ENCODE measurements around the gene RHEB.

Gene RHEB

DNA sequence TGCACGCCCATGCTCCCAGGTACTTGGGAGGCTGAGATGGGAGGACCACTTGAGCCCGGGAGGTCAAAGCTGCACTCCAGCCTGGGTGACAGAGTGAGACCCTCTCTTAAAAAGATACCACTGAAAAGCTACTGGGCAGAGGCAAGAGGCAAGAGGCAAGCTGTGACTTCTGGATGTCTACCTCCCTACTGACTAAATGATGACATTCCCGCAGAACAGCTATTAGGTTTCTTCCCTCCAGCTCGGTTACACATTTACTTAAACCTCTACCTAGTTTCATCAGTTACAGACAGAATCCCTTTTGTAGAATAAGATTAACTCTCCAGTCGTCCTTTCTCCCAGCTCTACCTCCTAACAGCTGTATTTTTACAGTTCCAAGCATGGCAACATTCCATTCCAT, 21.2 kb downstream of the RHEB start:
- no peak for DNase-seq
- H3K4me3 ChIP-seq (ENCODE audit: low read depth, low read length) = no peak overlapping the region
- H3K27me3 ChIP-seq (replicated peaks) = no peaks in the 10 kb centered on the region
- in situ Hi-C loops (cut with HindIII; ENCODE audit: low pct_ligation_motif_present, low sequenced_read_pairs) = no loop called here
- H3K27ac ChIP-seq = no peak overlapping the region
- no peaks in the 10 kb centered on the region for H3K36me3 ChIP-seq (replicated peaks)
- TF ChIP-seq, protein P1, sequence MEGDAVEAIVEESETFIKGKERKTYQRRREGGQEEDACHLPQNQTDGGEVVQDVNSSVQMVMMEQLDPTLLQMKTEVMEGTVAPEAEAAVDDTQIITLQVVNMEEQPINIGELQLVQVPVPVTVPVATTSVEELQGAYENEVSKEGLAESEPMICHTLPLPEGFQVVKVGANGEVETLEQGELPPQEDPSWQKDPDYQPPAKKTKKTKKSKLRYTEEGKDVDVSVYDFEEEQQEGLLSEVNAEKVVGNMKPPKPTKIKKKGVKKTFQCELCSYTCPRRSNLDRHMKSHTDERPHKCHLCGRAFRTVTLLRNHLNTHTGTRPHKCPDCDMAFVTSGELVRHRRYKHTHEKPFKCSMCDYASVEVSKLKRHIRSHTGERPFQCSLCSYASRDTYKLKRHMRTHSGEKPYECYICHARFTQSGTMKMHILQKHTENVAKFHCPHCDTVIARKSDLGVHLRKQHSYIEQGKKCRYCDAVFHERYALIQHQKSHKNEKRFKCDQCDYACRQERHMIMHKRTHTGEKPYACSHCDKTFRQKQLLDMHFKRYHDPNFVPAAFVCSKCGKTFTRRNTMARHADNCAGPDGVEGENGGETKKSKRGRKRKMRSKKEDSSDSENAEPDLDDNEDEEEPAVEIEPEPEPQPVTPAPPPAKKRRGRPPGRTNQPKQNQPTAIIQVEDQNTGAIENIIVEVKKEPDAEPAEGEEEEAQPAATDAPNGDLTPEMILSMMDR (IDR thresholded peaks at IDR 0.05; ENCODE audit: low read depth, low read length, missing control alignments) = no peak

DNA sequence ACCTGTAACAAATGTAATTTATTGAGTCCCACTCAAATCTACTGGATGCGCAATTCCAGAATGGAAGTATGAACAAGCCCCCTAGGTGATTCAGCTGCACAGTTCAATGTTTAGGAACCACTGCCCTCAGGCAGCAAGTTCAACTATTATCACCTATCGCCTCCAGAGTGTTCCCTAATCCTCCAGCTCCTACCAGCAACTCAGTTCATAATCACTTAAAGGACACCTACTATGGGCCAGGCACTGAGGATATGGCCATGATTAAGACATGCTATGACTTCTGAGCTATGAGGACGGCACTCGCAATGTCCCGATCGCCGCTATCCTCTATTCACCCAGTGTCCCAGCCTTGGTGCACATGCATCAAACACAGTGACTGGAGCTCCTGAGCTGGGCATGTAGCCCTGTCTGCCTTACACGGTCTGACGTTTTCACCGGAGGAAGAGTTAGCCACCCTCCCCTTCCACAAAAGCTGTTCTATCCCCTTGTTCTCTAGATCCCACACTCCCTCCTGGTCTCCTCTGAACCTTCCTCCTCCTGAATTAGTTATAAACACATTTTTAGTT, 22.3 kb downstream of the RHEB start:
- TF ChIP-seq, protein P1 (IDR thresholded peaks at IDR 0.05; ENCODE audit: low read depth, low read length, missing control alignments) = no peak
- in situ Hi-C loops (cut with HindIII; ENCODE audit: low pct_ligation_motif_present, low sequenced_read_pairs) = no loop called here
- no peaks in the 10 kb centered on the region for H3K36me3 ChIP-seq (replicated peaks)
- no peak for DNase-seq
- no peak overlapping the region for H3K4me3 ChIP-seq (ENCODE audit: low read depth, low read length)
- H3K27ac ChIP-seq = no peak overlapping the region
- no peaks in the 10 kb centered on the region for H3K27me3 ChIP-seq (replicated peaks)

DNA sequence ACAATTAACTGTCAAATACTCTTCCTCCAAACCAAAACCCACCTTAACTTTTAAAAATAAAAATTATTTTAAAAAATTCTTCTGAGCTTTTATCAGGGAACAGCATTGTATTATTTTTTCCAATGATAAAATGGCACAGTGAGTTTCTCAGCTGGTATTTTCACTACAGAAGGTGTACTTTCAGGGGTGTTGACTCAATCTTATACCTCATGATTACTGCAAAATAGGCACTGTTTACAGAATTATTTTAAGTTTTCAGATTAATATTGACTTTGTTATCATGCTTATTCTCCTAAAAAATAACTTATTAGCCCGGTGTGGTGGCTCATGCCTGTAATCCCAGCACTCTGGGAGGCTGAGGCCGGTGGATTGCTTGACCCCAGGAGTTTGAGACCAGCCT, 24.3 kb downstream of the RHEB start:
- H3K4me3 ChIP-seq (ENCODE audit: low read depth, low read length) = no peak overlapping the region
- peaks cover 1% of the 10 kb centered on the region for H3K36me3 ChIP-seq (replicated peaks)
- H3K27me3 ChIP-seq (replicated peaks) = no peaks in the 10 kb centered on the region
- H3K27ac ChIP-seq = no peak overlapping the region
- DNase-seq = no peak
- TF ChIP-seq, protein P1 (IDR thresholded peaks at IDR 0.05; ENCODE audit: low read depth, low read length, missing control alignments) = no peak
- in situ Hi-C loops (cut with HindIII; ENCODE audit: low pct_ligation_motif_present, low sequenced_read_pairs) = no loop called here

DNA sequence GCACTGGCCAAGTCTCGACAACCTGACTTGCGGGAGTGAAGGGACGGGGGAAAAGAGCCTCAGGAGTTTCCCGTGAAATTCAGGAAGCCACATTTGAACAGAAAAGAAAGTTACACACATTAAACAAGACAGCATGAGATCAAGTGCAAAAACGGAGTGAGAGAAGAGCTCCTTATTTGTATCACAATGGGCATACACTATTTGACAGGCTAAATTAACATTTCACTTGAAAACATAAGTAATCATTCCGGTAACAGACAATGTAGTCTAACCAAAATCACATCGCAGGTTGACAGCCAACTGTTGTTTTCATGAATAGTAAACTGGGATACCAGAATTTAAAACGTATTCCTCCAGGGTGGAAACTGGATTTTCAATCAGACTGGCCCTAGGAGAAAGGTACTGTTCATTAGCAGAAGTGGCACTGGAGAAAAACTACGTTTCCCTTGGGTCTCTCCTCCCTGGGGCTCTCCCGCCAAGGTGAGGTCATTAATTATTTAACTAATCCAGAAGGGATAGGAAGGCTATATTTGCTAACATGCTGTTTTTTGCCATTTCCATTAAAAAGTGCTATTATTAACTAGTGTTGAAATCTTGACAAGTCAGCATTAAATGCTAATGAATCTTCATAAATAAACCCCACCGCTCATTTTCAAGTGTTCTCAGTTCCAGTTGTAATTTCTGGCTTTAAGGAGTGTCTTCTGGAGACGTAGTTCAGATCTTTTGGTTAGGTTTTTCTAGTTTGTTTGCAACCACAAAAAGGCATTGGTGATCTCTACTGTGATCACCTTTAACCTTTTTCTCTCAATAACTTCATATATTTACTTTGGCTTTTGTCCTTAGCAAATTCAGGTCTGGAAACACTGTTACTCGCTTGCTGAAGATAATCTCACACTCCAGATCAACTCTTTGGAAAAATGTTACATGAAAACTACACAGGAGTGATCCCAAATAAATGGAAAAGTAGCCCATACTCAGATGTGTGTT, 25.1 kb downstream of the RHEB start:
- H3K27ac ChIP-seq = no peak overlapping the region
- TF ChIP-seq, protein P1 (IDR thresholded peaks at IDR 0.05; ENCODE audit: low read depth, low read length, missing control alignments) = no peak
- no peak overlapping the region for H3K4me3 ChIP-seq (ENCODE audit: low read depth, low read length)
- in situ Hi-C loops (cut with HindIII; ENCODE audit: low pct_ligation_motif_present, low sequenced_read_pairs) = no loop called here
- DNase-seq = no peak
- H3K36me3 ChIP-seq (replicated peaks) = peaks cover 9% of the 10 kb centered on the region
- no peaks in the 10 kb centered on the region for H3K27me3 ChIP-seq (replicated peaks)

DNA sequence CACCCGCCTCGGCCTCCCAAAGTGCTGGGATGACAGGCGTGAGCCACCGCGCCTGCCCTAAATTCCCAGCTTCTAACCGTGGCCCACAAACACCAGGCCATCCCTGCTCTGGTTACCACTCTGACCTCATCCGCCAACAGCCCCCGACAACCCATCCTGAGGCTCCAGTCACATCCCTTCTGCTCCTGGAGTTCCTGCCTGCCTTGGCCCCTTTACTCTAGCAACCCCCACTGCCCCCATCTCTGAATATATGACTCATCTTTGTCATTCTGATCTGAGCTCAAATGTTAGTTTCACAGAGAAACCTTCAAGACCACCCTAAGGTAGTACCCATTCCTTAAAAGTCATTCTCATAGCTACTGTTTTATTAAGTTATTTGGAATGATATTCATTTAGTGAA, 26.6 kb downstream of the RHEB start:
- TF ChIP-seq, protein P1 (IDR thresholded peaks at IDR 0.05; ENCODE audit: low read depth, low read length, missing control alignments) = no peak
- no peak for DNase-seq
- Histone ChIP-seq H3K4me3 (ENCODE audit: low read depth, low read length) (no peak overlapping the region), H3K36me3 (replicated peaks) (peaks cover 19% of the 10 kb centered on the region), H3K27me3 (replicated peaks) (no peaks in the 10 kb centered on the region), H3K27ac (no peak overlapping the region)
- in situ Hi-C loops (cut with HindIII; ENCODE audit: low pct_ligation_motif_present, low sequenced_read_pairs) = no loop called here
